Stimulated activated CD4-positive, alpha-beta T cell treated with anti-CD3 and anti-CD28 coated beads, TNF-alpha, amount 100 ng/mL, for 48 hours (primary cell): Measurements from ENCODE around the gene EIF4A2.

Experiments
- DNase-seq, 3 donors: peaks; one replicate each; pipeline ENCODE4 v3.0.0-alpha.2; 2020; ENCODE audit warnings: low read depth in 3 of 3

The EIF4A2 gene

DNA sequence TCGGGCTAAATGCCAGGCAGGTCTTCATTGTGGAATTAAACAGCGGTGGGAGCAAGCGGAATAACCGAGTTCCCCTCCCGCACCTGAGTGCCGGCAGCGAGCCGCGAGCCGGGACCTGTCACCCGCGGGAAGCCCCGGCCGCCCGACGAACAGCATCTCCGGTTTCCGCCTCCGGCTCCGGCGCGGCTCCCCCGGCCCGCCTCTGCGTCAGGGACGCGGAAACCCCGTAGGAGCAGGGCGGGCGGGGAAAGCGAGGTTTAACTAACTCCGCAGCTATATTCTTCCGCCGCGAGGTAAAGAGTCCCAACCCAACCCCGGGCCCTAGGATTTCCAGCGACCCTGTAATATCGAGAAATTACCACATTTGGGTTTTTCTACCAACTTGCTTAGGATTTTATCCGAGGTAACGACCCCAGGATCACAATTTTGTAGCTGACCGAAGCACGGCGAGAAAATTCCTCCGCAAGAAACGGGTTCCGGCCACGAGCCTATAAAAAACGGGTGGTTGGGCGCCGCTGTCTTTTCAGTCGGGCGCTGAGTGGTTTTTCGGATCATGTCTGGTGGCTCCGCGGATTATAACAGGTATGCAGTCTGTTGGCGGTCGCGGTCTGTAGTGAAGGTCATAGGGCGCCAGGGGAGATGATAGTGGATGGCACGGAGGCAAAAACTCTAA is at the start of gene EIF4A2:
Gene EIF4A2 (plus strand): TSS at position 520 of the 673 bp plus-strand sequence. CDS start 34 bp downstream, at position 554.
- DNase-seq, result peak; percentile 82 to 86 (median 83)

DNA sequence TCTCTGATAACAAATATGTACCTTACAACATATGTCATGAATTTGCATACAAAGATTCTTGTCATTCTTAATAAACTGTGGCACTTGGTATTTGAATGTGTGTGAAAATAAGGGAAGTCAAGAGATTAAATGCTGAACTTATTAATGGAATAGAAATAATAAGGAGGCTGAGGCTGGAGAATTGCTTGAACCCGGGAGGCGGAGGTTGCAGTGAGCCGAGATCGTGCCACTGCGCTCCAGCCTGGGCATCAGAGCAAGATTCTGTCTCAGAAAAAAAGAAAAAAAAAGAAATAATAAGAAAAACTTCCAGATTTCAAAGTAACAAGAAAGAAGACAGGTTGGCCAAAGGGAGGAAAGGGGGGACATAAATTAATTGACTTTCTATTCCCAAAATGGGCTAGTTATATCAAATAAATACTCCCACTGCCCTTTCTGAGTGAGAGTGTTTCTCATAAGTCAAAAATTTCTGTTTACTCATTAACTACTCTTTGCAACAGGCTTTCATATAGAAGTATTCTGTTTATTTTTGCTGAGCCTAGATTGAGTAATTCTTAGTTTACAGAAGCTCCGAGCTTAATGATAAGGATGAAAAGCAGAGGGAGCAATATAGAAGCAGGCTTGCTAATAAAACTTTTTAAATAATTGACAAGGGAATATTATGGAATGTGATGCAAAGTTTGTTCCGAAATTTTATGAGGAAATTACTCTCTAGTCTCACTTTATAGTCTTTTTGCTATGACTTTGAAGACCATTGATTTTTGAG is 40.6 kb upstream of the EIF4A2 start:
- DNase-seq, result no peak

DNA sequence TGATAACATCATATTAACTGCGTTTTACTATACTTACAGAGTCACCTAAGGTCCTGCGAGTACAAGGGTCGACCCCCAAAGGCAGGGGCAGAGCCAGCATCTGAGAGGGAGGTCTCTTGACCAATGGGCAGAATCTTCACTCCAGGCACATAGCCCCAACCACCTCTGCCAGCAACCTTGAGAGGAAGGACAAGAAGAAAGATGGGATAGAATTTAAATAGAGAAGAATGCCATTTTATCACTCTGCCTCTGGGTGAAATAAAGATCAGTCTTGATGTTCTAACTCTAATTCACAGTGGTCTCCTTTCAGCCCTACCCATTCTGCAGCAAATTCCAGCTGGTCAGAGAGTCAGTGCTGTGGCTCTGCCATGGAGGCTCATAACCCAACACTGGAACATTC is 39.7 kb upstream of the EIF4A2 start:
- no peak for DNase-seq

DNA sequence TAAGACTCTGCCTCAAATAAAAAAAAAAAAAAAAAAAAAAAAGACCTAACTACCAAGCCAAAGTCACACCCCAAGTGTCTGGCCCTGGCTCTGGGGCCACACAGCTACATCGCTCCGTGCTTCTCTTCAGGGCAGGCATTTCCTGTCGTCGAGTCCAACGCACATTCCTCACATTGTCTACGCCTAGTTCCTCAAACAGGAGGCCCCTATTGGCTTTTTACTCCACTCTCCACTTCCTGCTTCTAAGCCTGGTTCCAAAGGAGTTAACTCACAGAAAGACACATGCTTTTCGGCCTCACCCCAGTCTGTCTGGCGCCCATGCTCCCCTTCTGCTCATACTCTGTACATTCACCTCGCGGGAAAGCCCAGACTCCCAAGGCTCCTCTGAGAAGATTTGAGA is 37.4 kb upstream of the EIF4A2 start:
- no peak for DNase-seq

DNA sequence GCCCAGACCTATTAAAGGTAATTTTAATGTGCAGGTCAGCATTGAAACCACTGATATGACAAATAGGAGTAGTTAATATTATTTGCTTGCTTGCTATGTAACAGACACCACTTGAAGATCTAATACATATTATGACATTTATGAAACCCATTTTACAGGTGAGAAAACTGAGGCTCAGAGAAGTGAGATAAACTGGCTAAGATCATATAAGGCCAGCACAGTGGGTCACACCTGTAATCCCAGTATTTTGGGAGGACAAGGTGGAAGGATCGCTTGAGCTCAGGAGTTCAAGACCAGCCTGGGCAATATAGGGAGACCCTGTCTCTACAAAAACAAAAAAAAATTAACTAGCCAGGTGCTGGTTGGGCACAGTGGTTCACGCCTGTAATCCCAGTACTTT is 33.1 kb upstream of the EIF4A2 start:
- DNase-seq, result no peak

DNA sequence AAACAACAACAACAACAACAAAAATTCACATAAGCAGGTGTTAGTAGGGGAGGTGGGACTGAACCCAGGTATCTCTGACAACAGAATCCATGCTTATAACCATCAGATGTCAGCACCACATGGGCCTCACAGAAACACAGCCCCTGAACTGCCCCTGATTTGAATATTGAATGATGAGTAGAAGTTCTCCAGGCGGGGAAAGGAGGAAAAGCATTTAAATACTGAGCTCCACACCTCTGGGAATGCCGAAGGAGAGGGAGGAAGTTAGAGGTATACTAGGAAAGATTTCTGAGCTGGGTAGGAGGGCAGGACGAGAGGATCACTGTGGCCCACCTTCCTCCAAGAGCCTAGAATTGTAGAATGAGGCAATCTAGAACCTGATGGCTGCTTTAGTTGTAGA is 31.9 kb upstream of the EIF4A2 start:
- no peak for DNase-seq

DNA sequence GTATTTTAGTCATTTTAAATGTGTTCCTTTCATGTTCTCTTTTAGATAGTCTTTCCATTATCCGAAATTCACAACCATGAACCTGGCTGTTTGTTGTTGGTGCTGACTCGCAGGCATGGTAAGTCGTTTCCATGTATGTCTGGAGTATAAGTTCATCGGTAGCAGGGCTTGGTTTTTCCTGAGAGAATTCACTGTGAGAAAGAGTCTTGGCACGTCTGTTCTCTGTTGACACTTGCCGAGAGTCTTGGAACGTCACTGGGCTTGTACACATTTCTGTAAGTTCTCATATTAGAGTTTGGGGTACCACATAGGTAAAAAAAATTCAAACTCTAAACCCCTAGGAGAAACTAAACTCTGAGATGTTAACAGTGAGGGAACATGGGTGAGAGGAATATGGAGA is 29.4 kb upstream of the EIF4A2 start:
- no peak for DNase-seq

DNA sequence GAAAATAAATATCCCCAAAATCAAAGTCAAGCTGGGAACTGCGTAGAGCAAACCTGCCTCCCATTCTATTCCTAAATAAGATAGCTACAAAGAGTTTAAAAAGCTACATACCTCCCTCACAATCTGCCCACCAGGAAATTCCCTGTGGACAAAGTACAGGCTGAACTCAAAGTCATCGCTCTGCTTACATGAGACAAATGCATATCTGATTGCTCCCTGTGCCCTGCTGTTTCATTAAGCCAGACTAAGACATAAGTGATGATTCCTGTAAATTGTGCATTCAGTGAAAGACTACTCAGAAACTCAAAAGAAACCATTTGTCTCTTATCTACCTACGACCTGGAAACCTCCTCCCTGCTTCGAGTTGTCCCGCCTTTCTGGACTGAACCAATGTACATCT is 28.5 kb upstream of the EIF4A2 start:
- no peak for DNase-seq

DNA sequence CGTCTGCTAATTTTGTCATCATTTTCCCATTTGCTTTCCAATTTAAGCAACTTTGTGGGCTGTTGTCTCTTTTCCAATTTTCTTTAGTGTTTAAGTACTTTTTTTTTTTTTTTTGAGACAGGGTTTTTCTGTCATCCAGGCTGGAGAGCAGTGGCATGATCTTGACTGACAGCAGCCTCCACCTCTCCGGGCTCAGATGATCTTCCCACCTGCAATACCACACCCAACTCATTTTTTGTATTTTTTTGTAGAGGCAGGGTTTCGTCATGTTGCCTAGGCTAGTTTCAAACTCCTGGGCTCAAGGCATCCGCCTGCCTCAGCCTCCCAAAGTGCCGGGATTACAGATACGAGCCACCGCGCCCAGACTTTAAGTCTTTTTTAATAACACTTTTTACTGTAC is 26.2 kb upstream of the EIF4A2 start:
- DNase-seq, result no peak

DNA sequence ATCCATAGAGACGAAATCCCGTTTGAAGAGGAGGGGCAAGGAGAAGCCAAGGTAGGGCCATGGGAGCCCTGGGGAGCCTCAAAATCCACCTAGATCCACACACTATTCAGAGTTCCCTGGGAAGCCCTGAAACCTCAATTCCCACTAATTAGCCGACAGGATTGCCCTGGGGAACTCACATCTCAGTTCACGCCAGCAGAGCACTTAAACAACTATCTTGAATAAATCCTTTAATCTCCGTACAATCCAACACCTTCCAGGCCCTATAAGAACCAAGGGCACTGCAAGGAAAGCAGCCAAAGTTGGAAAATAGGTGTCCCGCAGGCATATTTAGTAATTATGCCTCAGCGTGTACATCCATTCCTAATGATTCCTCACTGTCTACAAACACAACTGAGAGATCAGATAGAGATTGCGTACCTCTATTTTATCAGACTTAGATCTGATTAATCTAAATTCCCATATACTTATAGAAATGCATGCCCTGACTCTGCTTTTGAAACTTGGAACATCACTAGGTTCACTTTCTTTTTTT is 25.6 kb upstream of the EIF4A2 start:
- no peak for DNase-seq

DNA sequence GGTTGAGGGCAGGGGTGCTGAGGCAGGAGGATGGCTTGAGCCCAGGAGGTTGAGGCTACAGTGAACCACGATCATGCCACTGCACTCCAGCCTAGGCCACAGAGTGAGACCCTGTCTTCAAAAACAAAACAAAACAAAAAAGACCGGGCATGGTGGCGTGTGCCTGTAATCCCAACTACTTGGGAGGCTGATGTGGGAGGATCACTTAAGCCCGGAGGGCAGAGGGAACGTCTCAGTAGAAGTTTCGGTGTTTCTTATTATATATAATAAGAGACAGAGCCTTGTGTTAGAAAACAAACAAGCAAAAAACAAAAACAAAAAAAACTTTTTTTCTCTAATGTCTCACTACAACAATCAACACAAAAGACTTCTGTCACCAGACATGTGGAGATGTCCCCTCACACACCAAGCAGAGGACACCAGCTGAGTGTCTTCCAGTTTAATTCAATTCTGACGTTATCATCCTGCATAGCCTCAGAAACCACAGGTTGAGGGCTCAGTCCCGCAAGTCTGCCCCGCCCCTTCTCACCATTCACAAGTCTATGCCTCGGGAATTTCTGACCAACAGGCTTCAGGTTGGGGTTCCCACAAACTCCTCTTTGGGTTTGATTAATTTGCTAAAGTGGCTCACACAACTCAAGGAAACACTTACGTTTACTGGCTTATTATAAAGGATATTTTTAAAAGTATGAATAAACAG is 24.0 kb upstream of the EIF4A2 start:
- no peak for DNase-seq

DNA sequence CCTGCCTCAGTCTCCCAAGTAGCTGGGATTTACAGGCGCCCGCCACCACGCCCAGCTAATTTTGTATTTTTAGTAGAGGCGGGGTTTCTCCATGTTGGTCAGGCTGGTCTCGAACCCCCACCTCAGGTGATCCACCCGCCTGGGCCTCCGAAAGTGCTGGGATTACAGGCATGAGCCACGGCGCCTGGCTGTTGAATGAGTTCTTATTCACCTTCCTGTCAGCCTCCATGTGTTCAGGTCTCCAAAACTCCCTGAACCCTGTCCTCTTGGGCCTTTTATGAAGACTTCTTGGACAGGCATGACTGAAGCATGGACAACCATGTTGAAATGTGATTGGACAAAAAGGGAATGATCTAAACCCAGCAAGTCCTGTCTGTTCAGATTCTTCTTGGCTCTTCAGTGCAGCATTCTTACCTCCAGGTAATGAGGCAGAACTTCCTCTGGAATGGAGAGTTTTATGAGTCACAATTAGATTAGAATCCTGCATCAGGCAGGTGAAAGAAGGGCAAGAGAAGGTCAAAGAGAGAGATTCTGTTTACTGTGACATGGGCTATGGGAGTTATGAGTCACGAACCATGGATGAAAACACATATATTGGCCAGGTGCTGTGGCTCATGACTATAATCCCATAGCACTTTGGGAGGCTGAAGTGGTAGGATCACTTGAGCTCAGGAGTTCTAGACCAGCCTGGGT is 23.1 kb upstream of the EIF4A2 start:
- no peak for DNase-seq

DNA sequence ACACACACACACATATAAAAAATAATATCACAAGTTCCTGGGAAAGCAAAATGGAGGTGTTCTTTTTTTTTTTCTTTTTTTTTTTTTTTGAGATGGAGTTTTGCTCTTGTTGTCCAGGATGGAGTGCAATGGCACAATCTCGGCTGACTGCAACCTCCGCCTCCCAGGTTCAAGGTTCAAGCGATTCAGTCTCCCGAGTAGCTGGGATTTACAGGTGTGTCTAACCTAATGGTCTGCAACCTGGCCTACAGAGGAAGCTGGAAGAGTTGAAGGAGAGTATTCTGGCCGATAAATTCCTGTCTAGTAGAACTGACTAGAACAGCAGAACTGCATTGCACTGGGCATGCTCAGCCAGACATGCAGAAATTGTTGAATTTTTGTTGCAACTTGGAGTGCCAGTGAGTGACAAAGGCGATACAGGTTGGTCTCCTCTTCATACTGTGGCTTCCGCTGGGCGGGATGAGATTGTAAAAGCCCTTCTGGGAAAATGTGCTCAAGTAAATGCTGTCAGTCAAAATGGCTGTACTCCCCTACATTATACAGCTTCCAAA is 22.4 kb upstream of the EIF4A2 start:
- DNase-seq, result no peak

DNA sequence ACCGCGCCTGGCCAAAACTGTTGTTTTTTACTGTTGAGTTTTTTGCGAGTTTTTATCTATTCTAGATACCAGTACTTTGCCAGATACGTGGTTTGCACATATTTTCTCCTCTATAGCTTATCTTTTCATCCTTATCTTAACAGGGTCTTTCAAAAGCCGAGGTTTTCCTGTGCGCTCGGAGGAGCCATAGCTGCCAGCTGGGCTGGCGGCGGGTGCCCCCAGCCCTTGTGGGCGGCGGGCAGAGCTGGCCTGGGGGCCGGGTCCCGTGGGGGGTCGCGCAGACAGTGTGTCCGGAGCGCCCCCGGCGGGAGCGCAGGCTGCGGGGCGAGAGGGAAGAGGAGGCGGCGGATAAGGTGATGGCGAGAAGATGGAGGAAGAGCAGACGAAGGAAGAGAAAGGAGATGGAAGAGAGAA is 11.1 kb upstream of the EIF4A2 start:
- DNase-seq, result no peak

DNA sequence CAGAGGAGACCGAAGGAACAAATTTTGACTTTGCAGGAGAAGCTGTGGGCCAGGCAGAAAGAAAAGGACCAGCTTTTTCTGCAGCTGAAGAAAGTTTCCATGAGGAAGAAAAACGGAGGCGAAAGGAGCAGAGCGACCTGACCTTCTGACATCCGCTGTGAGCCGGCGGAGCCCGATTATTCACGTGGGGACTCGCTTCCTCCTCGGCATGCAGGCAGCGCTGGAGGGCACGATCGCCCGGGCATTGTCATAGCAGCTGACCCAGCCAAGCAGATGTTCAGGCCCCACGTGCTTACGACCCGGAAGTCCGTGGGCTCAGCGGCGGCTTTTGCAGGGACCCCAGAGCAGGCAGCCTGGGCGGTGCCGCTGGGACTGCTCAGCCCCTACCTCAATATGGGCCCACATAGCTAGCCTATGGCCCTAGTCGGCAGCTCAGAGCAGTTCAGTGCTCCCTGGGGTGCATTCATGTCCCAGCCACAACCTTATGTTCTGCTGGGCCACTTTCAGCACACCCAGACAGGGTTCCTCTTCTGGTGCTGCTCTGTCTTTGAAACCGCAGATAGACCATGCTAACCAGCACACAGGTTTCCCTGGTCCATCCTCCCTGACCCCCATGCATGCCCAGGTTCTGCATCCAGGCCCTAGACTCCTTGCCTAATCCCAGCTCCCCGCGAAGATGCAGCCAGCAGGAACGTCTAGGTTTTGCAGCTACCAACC is 10.5 kb upstream of the EIF4A2 start:
- peak; percentile 51 to 64 (median 52) for DNase-seq

DNA sequence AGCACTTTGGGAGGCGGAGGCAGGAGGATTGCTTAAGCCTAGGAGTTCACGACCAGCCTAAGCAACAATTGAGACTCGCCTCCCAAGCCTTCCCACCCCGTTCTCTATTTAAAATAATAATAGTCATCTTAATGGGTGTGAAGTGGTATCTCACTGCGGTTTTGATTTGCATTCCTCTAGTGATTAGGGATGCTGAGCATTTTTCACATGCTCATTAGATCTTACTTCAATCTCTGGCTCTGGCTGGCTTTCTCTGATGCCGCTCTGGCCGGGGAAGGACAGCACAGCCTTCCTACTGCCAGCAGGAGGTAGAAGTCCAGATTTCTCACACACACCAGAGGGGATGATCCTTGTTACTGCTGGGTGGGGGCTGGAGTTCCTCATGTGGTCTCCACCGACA is 7.4 kb upstream of the EIF4A2 start:
- DNase-seq, result no peak

DNA sequence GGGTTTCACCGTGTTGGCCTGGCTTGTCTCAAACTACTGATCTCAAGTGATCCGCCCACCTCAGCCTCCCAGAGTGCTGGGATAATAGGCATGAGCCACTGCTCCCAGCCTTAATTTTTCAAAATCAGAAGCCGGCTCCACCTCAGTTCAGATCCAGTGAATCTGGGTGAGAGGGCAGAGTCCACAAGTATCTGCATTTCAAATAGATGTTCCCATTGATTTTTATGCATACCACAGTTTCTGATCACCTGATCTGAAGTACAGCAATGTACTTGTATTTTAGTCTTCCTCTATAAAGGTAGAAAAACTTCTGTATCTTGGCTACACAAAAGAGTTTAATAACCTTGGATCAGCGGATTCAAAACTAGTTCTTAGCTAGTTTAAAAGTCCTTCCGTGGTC is 4.2 kb upstream of the EIF4A2 start:
- no peak for DNase-seq

DNA sequence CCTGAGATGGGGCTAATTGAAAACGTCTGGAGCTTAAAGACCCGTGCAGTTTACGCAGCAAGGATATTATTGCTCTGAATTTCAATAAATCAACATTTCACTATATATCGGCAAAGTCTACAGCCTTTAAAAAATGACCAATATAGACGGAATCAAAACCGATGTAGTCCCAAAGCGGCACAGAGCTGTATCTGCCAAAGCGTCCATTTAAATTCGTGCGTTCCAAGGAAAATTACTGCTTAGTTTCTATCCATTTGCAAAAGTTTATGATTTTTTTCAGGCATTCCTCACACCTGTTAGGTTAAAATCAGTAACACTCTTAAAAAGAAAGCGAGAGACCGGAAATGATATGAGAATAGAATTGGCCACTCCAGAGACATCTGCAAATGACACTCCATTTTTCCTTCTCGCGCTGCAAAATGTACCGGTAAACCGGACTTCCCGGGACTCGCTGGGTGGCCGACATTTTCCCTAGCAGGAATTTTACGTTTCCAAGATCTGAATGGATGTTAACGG is 777 bp upstream of the EIF4A2 start:
- DNase-seq, result no peak

DNA sequence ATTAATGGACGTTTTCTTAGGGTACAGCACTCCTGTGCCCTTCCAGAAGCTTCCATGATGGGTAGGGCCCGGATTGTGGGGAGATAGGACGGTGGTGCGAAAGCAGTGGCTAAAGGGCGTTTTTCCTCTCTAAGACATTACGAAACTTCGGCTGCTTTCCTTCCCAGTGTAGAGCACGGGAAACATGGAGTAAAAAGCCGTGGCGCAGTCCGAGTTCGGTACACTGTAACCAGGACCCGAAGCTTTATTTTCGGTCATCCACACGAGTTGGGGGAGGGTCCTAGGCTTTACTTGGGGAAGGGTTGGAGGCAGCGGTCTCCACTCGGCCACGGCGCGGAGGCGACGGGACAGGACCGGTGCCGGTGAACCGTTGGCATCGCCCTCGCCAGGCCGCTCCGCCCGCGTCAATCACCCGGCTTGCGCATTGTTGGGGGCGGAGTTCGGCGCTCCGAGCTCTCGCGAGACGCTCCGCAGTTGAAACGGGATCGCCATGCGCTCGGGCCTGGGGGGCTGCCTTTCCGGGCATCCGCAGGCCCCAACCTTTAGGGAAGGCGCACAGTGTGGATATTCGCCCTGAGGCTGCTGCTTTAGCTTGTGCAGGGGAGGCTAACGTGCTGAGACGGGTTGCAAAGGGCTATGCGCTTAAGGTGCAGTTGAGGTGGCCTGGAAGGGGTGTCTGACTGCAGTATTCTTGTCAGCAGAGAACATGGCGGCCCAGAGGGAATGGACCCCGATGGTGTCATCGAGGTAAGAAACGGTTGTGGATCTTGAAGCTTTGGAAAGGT is 546 bp downstream of the EIF4A2 start:
- DNase-seq, result peak; percentile 47 to 65 (median 62)
